GM12878 (cell line): ENCODE measurements around the gene SLC29A4. TPM values are rescaled to one million over a fixed set of nuclear protein-coding genes. Genes with fewer than 3 reads are reported as not detected.
"Not testable (repeated sequence)": the region's sequence is repeated elsewhere in the genome, so short reads cannot be mapped to it uniquely, and the experiment has no call there.

Experiments used
- ATAC-seq: fragments of 200-7000 bp; cut with Tn5 transposase; 3 replicates; pipeline ENCODE4 v1.9.1; 2020; ENCODE audit warnings: mild to moderate bottlenecking, moderate library complexity
- BruUV-seq: library from RNA; stranded (reverse); fragments of 400-500 nt; replicated peaks from 2 replicates; lab custom pipeline; 2021; lab: Mats Ljungman, UMichigan
- CTCF ChIA-PET: fragments of 300-600 bp; sonication (Branson Sonifier 250); formaldehyde crosslinking; extraction: SDS; loops from one replicate; lab custom pipeline; 2021; ENCODE audit warnings: inconsistent platforms; lab: Yijun Ruan, JAX
- POLR2A ChIA-PET: fragments of 350-600 bp; formaldehyde crosslinking; extraction: SDS; loops from one replicate; lab custom pipeline; 2021; ENCODE audit warnings: inconsistent platforms; lab: Charles Lee
- RAD21 ChIA-PET: fragments of 300-600 bp; sonication (Branson Sonifier 250); formaldehyde crosslinking; loops from one replicate; lab custom pipeline; 2023; ENCODE audit warnings: antibody characterized with exemption; ENCODE audit not compliant: unreplicated experiment; lab: Charles Lee
- SMC1A ChIA-PET: fragments of 300-600 bp; sonication (Branson Sonifier 250); formaldehyde crosslinking; loops from one replicate; lab custom pipeline; 2023; ENCODE audit not compliant: unreplicated experiment, uncharacterized antibody; lab: Charles Lee
- DNase-seq: peaks from one replicate; pipeline ENCODE4 v3.0.0-alpha.2; 2011; ENCODE audit warnings: low read depth, low spot score
- FAIRE-seq: peaks from 3 replicates; lab custom pipeline; 2011; peaks lifted over from hg19 to GRCh38; lab: Jason Lieb, UNC
- H2AFZ ChIP-seq: 2 replicates; pipeline ENCODE4 v1.6.0; 2011; ENCODE audit warnings: low read depth, low read length, control low read depth; ENCODE audit not compliant: control insufficient read depth
- H3K27ac ChIP-seq: 2 replicates; pipeline ENCODE4 v1.5.1; 2011; ENCODE audit warnings: control low read depth; ENCODE audit not compliant: control insufficient read depth, insufficient read depth
- H3K27me3 ChIP-seq, 2 experiments: replicated peaks in 1 of 2; 2 replicates each; pipeline versions ENCODE4 v1.6.0 to v1.6.1; 2011; ENCODE audit warnings: low read length in 1 of 2; ENCODE audit not compliant: control insufficient read depth in 2 of 2, insufficient read depth in 2 of 2
- H3K36me3 ChIP-seq, 2 experiments: 2 replicates each; pipeline ENCODE4 v1.5.1; 2011; ENCODE audit warnings: low read length in 1 of 2; ENCODE audit not compliant: control insufficient read depth in 2 of 2, insufficient read depth in 2 of 2
- H3K4me1 ChIP-seq: 2 replicates; pipeline ENCODE4 v1.6.1; 2011; ENCODE audit warnings: mild to moderate bottlenecking, low read length, moderate library complexity, mixed read lengths; ENCODE audit not compliant: control insufficient read depth, insufficient read depth
- H3K4me2 ChIP-seq: 2 replicates; pipeline ENCODE4 v1.6.0; 2011; ENCODE audit warnings: control low read depth; ENCODE audit not compliant: control insufficient read depth, insufficient read depth
- H3K4me3 ChIP-seq: fragments of 200-600 bp; sonication (generic); 2 replicates; pipeline ENCODE4 v1.5.1; 2016
- H3K79me2 ChIP-seq: 2 replicates; pipeline ENCODE4 v1.6.0; 2011; ENCODE audit warnings: low read length; ENCODE audit not compliant: control insufficient read depth, insufficient read depth
- H3K9ac ChIP-seq: 2 replicates; pipeline ENCODE4 v1.8.0; 2011; ENCODE audit warnings: low read length, control low read depth, mixed read lengths; ENCODE audit not compliant: control insufficient read depth, insufficient read depth
- H3K9me3 ChIP-seq: replicated peaks from 3 replicates; pipeline ENCODE4 v1.5.1; 2011; ENCODE audit warnings: mild to moderate bottlenecking, low read length; ENCODE audit not compliant: control insufficient read depth, insufficient read depth
- H4K20me1 ChIP-seq: 2 replicates; pipeline ENCODE4 v1.6.0; 2011; ENCODE audit not compliant: control insufficient read depth, insufficient read depth
- WGBS: methylation state at CpG from one replicate; pipeline ENCODE4 v1.1.6; 2016; ENCODE audit warnings: low lambda C conversion rate; ENCODE audit not compliant: insufficient replicate concordance, insufficient coverage; ENCODE audit errors: missing lambda C conversion rate; 5-methylcytosine and 5-hydroxymethylcytosine counted together
- in situ Hi-C: fragments of 300-500 bp; cut with MboI; formaldehyde crosslinking; loops from 9 replicates; pipeline ENCODE4 v1.14.3; 2018; ENCODE audit warnings: mixed read lengths
- intact Hi-C: fragments of 100-400 bp; cut with micrococcal nuclease; formaldehyde crosslinking; loops from one replicate; pipeline ENCODE4 v1.14.2; 2022; ENCODE audit not compliant: unreplicated experiment
- polyA plus RNA-seq, 11 experiments: library from polyadenylated mRNA; depleted of rRNA in 4 of 11; unstranded in 6 of 11; stranded (reverse) in 5 of 11; fragments of >200 nt; fragmentation: Nextera tagmentation in 4 of 11; fragmentation: Illumina TruSeq in 1 of 11; extraction: Ambion mirVana in 4 of 11; extraction: Trizol in 1 of 11; gene quantifications; 1 replicate in 1 of 11; 2 replicates in 10 of 11; pipeline versions ENCODE4 v1.2.1 to v1.2.3, GENCODE V29; 2011 to 2016; ENCODE audit warnings: inconsistent platforms in 2 of 11, missing spikeins in 2 of 11, low read depth in 1 of 11
- total RNA-seq, 4 experiments: library from RNA; depleted of rRNA in 3 of 4; stranded (reverse); fragments of >200 nt in 3 of 4; fragmentation: Illumina TruSeq in 1 of 4; extraction: Trizol in 1 of 4; gene quantifications; 2 replicates each; pipeline versions ENCODE4 v1.2.1 to v1.2.3, GENCODE V29; 2013 to 2021

Gene SLC29A4
- total and polyA plus RNA-seq, 10 of the 15 experiments (the other 5 are each of a cell fraction or from before 2014, with no cell fraction given): 0.11 to 0.72 (median 0.23) TPM; not detected in 3

DNA sequence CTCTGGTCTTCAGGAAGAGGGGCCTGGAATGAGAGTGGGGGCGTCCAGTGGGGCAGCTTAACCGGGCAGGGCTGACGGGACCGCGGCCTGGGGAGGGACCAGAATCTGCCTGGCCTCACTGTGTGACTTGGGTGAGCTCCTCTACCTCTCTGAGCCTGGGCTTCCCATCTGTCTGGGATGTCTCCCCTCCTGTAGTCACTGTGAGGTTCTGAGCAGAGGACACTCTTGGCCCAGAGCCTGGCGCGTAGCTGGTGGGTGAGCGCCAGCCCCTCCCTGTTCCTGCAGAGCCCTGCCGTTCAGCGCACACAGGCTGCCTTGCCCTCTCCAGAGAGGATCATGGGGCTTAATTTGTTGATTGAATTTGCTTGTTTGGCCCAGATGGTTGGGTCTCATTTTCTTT is 7.2 kb upstream of the SLC29A4 start:
- H3K4me2 ChIP-seq, H3K9me3 ChIP-seq, H2AFZ ChIP-seq, H3K4me1 ChIP-seq, H4K20me1 ChIP-seq, in situ Hi-C loops, POLR2A ChIA-PET, H3K36me3 ChIP-seq, CTCF ChIA-PET, BruUV-seq, H3K79me2 ChIP-seq, H3K9ac ChIP-seq, FAIRE-seq, SMC1A ChIA-PET, ATAC-seq, intact Hi-C loops, RAD21 ChIA-PET, H3K27me3 ChIP-seq, H3K27ac ChIP-seq, DNase-seq, H3K4me3 ChIP-seq: not testable (repeated sequence)
- 71% methylated on average over 10 of the region's 10 CpGs for WGBS

DNA sequence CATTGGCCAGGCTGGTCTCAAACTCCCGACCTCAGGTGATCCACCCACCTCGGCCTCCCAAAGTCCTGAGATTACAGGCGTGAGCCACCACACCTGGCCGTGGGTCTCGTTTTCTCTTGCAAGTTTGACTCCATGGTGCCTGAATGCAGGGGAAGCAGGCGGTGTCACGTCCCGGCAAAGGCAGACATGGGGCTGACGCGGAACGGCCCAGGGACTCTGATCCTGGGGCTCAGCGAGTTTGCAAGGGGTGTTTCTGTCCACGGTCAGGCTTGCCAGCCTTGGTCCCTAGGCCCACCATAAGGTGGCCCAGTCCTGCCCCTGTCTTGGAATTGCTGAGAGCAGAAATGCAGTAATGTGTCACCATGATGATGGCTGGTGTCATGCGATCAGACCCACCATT is 6.6 kb upstream of the SLC29A4 start:
- H3K4me2 ChIP-seq, FAIRE-seq, BruUV-seq, H3K27ac ChIP-seq, H3K9me3 ChIP-seq, H3K4me1 ChIP-seq, H4K20me1 ChIP-seq, ATAC-seq, H3K79me2 ChIP-seq, DNase-seq, H3K4me3 ChIP-seq, in situ Hi-C loops, H2AFZ ChIP-seq, H3K9ac ChIP-seq, SMC1A ChIA-PET, intact Hi-C loops, CTCF ChIA-PET, H3K27me3 ChIP-seq, H3K36me3 ChIP-seq, POLR2A ChIA-PET, RAD21 ChIA-PET: not testable (repeated sequence)
- WGBS: 48% methylated on average over 14 of the region's 14 CpGs
